CMK (cell line): Measurements from ENCODE around the gene PCDHGB7.
"Not testable (repeated sequence)": the region's sequence is repeated elsewhere in the genome, so short reads cannot be mapped to it uniquely, and the experiment has no call there.

Experiments used
- DNase-seq: peaks from one replicate; pipeline ENCODE4 v3.0.0-alpha.2; 2010; ENCODE audit warnings: low read depth

Gene PCDHGB7

DNA sequence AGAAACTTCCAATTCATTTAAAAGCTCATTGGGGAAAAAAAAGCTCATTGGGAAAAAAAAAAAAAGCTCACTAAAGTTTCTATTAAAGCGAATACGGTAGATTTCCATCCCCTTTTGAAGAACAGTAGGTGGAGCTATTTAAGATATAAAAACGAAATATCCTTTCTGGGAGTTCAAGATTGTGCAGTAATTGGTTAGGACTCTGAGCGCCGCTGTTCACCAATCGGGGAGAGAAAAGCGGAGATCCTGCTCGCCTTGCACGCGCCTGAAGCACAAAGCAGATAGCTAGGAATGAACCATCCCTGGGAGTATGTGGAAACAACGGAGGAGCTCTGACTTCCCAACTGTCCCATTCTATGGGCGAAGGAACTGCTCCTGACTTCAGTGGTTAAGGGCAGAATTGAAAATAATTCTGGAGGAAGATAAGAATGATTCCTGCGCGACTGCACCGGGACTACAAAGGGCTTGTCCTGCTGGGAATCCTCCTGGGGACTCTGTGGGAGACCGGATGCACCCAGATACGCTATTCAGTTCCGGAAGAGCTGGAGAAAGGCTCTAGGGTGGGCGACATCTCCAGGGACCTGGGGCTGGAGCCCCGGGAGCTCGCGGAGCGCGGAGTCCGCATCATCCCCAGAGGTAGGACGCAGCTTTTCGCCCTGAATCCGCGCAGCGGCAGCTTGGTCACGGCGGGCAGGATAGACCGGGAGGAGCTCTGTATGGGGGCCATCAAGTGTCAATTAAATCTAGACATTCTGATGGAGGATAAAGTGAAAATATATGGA is 13.0 kb downstream of the PCDHGB7 start, which contains the start of gene PCDHGA12:
Gene PCDHGA12, plus strand, starts transcription at position 176 of the 782 bp plus-strand sequence. Its CDS starts 253 bp downstream, at position 429.
- no peak for DNase-seq

DNA sequence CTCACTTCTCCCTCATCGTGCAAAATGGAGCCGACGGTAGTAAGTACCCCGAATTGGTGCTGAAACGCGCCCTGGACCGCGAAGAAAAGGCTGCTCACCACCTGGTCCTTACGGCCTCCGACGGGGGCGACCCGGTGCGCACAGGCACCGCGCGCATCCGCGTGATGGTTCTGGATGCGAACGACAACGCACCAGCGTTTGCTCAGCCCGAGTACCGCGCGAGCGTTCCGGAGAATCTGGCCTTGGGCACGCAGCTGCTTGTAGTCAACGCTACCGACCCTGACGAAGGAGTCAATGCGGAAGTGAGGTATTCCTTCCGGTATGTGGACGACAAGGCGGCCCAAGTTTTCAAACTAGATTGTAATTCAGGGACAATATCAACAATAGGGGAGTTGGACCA is 13.8 kb downstream of the PCDHGB7 start:
- DNase-seq, result no peak

DNA sequence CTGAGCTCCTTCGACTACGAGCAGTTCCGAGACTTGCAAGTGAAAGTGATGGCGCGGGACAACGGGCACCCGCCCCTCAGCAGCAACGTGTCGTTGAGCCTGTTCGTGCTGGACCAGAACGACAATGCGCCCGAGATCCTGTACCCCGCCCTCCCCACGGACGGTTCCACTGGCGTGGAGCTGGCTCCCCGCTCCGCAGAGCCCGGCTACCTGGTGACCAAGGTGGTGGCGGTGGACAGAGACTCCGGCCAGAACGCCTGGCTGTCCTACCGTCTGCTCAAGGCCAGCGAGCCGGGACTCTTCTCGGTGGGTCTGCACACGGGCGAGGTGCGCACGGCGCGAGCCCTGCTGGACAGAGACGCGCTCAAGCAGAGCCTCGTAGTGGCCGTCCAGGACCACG is 14.8 kb downstream of the PCDHGB7 start:
- not testable (repeated sequence) for DNase-seq

DNA sequence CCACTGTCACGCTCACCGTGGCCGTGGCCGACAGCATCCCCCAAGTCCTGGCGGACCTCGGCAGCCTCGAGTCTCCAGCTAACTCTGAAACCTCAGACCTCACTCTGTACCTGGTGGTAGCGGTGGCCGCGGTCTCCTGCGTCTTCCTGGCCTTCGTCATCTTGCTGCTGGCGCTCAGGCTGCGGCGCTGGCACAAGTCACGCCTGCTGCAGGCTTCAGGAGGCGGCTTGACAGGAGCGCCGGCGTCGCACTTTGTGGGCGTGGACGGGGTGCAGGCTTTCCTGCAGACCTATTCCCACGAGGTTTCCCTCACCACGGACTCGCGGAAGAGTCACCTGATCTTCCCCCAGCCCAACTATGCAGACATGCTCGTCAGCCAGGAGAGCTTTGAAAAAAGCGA is 15.2 kb downstream of the PCDHGB7 start:
- not testable (repeated sequence) for DNase-seq

DNA sequence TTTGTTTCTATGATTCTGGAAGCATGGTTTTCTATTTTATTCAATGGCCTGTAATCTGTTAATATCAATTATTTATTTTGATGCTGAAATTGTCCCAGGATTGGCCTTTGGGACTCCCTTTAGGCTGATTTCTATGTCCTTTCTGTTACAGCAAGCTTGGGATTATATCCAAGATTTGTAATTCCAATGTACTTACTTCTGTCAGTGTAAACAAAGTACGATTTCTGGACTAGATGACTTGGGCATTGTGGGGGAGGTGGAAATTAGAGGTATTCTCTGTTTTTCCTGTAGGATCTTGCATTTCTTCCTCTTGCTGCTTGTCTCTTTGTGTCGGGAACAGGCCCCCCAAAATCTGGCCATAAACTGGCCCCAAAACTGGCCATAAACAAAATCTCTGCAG is 16.5 kb downstream of the PCDHGB7 start:
- DNase-seq, result no peak

DNA sequence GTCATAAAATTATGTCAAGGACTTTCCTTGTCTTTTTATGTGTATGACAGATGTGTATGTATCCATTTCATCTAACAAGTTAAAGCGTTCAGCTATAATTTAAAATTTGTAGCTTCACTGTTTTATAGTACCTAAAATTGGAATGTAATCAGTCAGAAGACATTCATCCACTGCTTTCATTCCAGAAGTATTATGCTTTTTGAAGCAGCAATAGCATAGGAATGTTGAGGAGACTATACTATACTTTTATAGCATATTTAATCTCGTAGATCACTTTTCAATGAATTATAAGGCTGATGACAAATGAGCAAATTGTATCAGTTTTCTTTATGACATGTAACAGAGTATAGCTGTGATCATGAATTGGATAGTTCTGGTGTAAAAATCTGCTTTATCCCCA is 19.7 kb downstream of the PCDHGB7 start:
- no peak for DNase-seq

DNA sequence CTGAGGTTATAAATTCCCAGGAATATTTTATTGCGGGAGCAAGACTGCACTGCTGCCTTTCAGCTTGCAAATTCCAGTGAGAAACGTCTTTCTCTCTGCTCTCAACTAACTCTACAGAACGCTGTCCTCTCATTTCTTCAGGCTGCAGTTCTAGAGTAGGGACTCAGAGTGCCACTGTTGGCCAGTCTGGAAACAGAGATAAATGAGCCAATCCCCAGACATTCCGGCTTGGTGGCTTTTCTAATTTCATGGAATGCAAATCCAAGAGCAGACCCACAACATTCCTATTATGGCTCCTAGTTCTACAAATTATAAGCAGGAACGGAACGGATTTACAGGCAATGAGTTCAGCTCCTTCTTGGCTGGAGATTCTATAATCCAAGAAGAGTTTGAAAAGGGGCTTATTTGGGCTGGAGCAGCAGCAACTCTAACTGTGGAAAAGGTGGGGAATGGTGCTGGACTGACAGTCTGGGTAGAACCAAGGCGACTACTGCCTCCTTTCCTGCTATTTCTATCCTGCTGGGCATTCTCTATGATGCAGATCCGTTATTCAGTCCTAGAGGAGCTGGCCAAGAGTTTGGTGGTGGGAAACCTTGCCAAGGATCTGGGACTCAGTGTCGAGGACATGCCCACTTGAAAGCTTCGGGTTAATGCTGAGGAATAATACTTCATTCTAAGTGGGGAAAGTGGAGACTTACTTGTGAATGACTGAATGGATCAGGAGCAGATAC is 22.1 kb downstream of the PCDHGB7 start:
- no peak for DNase-seq

DNA sequence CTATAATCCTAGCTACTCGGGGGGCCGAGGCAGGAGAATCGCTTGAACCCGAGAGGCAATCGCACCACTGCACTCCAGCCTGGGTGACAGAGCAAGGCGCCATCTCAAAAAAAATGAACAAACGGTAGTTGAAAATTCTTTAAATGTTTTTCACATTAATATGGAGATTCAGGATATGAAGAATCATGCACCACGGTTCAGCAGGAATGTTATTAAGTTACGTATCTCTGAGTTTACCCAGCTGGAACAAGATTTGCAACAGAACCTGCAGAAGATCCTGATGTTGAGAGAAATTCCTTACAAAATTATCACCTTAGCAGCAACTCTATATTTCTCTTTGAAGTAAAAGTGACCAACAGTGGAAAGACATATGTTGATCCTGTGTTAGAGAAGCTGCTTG is 22.9 kb downstream of the PCDHGB7 start:
- no peak for DNase-seq

DNA sequence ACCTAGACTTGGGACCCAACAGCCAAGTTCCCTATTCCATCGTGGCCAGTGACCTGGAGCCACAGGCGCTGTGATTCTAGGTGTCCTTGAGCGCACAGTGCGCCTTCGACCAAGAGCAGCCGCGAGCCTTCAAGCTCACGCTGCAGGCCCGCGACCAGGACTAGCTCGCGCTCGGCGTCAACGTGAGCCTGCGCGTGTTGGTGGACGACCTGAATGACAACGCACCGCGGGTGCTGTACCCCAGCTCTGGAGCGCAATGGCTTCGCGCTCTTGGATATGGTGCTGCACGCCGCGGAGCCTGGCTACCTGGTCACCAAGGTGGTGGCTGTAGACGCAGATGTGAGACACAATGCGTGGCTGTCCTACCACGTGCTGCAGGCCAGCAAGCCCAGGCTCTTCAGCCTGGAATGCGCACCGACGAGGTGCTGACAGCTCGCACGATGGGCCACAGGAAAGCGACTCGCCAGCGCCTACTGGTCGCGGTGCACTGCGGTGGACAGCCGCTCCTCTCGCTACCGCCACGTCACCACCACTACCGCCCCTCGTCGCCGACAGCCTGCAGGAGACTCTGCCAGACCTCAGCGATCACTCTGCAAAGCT is 24.2 kb downstream of the PCDHGB7 start:
- DNase-seq, result no peak

DNA sequence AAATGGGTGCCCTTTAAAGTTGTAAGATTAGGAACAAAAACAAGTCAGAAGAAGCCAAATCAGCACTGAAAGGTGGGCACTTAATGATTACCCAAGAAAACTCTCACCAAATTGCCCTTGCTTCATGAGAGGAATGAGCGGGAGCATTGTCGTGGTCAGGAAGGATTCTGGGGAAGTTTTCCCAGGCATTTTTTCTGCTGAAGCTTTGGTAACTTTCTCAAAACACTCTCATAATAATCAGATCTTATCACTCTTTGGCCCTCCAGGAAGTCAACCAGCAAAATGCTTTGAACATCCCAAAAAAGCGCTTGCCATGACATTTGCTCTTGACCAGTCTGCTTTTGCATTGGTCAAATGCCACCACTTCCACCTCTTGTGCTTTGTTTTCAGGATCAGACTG is 47.9 kb downstream of the PCDHGB7 start:
- no peak for DNase-seq
